ENCODE results near the gene ADGRD1.

ADGRD1 gene

GRCh38 chr12:131164096-131164872, 210.6 kb downstream of the ADGRD1 start:
- H3K9ac ChIP-seq (ENCODE audit: low read length) = no peak overlapping the region
- no peaks in the 10 kb centered on the region for H3K4me1 ChIP-seq (ENCODE audit: control insufficient read depth, low read depth, low read length)
- H3K36me3 ChIP-seq (ENCODE audit: control insufficient read depth, low read depth, low read length) = no peaks in the 10 kb centered on the region
- no peaks in the 10 kb centered on the region for H3K9me3 ChIP-seq (ENCODE audit: control insufficient read depth, low read depth, low read length)
- H3K27me3 ChIP-seq (ENCODE audit: control insufficient read depth, insufficient read depth, low read length) = no peaks in the 10 kb centered on the region
- H3K27ac ChIP-seq (ENCODE audit: low read length) = no peak overlapping the region
- no peak overlapping the region for H3K4me3 ChIP-seq (ENCODE audit: low read length)

GRCh38 chr12:131166717-131167116, 213.0 kb downstream of the ADGRD1 start:
- no peaks in the 10 kb centered on the region for H3K9me3 ChIP-seq (ENCODE audit: control insufficient read depth, low read depth, low read length)
- no peaks in the 10 kb centered on the region for H3K27me3 ChIP-seq (ENCODE audit: control insufficient read depth, insufficient read depth, low read length)
- H3K9ac ChIP-seq (ENCODE audit: low read length) = no peak overlapping the region
- no peak overlapping the region for H3K4me3 ChIP-seq (ENCODE audit: low read length)
- no peak overlapping the region for H3K27ac ChIP-seq (ENCODE audit: low read length)
- H3K4me1 ChIP-seq (ENCODE audit: control insufficient read depth, low read depth, low read length) = no peaks in the 10 kb centered on the region
- no peaks in the 10 kb centered on the region for H3K36me3 ChIP-seq (ENCODE audit: control insufficient read depth, low read depth, low read length)

- no peaks in the 10 kb centered on the region for H3K9me3 ChIP-seq (ENCODE audit: control insufficient read depth, low read depth, low read length)
- no peaks in the 10 kb centered on the region for H3K4me1 ChIP-seq (ENCODE audit: control insufficient read depth, low read depth, low read length)
- H3K36me3 ChIP-seq (ENCODE audit: control insufficient read depth, low read depth, low read length) = no peaks in the 10 kb centered on the region
- H3K27me3 ChIP-seq (ENCODE audit: control insufficient read depth, insufficient read depth, low read length) = no peaks in the 10 kb centered on the region
- H3K27ac ChIP-seq (ENCODE audit: low read length) = no peak overlapping the region
- no peak overlapping the region for H3K9ac ChIP-seq (ENCODE audit: low read length)
- H3K4me3 ChIP-seq (ENCODE audit: low read length) = no peak overlapping the region
Observed at GRCh38 chr12:131167334-131167733, 213.6 kb downstream of the ADGRD1 start.

GRCh38 chr12:131171029-131171428, 217.3 kb downstream of the ADGRD1 start:
- no peak overlapping the region for H3K4me3 ChIP-seq (ENCODE audit: low read length)
- no peak overlapping the region for H3K27ac ChIP-seq (ENCODE audit: low read length)
- H3K36me3 ChIP-seq (ENCODE audit: control insufficient read depth, low read depth, low read length) = no peaks in the 10 kb centered on the region
- H3K9ac ChIP-seq (ENCODE audit: low read length) = no peak overlapping the region
- peaks cover 5% of the 10 kb centered on the region for H3K9me3 ChIP-seq (ENCODE audit: control insufficient read depth, low read depth, low read length)
- H3K27me3 ChIP-seq (ENCODE audit: control insufficient read depth, insufficient read depth, low read length) = no peaks in the 10 kb centered on the region
- no peaks in the 10 kb centered on the region for H3K4me1 ChIP-seq (ENCODE audit: control insufficient read depth, low read depth, low read length)

GRCh38 chr12:131174901-131175300, 221.2 kb downstream of the ADGRD1 start:
- H3K4me1 ChIP-seq (ENCODE audit: control insufficient read depth, low read depth, low read length) = no peaks in the 10 kb centered on the region
- no peak overlapping the region for H3K9ac ChIP-seq (ENCODE audit: low read length)
- peaks cover 5% of the 10 kb centered on the region for H3K9me3 ChIP-seq (ENCODE audit: control insufficient read depth, low read depth, low read length)
- no peaks in the 10 kb centered on the region for H3K27me3 ChIP-seq (ENCODE audit: control insufficient read depth, insufficient read depth, low read length)
- H3K36me3 ChIP-seq (ENCODE audit: control insufficient read depth, low read depth, low read length) = no peaks in the 10 kb centered on the region
- no peak overlapping the region for H3K27ac ChIP-seq (ENCODE audit: low read length)
- H3K4me3 ChIP-seq (ENCODE audit: low read length) = no peak overlapping the region

- no peaks in the 10 kb centered on the region for H3K4me1 ChIP-seq (ENCODE audit: control insufficient read depth, low read depth, low read length)
- no peak overlapping the region for H3K4me3 ChIP-seq (ENCODE audit: low read length)
- H3K27me3 ChIP-seq (ENCODE audit: control insufficient read depth, insufficient read depth, low read length) = no peaks in the 10 kb centered on the region
- no peaks in the 10 kb centered on the region for H3K36me3 ChIP-seq (ENCODE audit: control insufficient read depth, low read depth, low read length)
- H3K27ac ChIP-seq (ENCODE audit: low read length) = no peak overlapping the region
- H3K9me3 ChIP-seq (ENCODE audit: control insufficient read depth, low read depth, low read length) = peaks cover 5% of the 10 kb centered on the region
- no peak overlapping the region for H3K9ac ChIP-seq (ENCODE audit: low read length)
Observed at GRCh38 chr12:131176266-131176665, 222.6 kb downstream of the ADGRD1 start.

- H3K27ac ChIP-seq (ENCODE audit: low read length) = no peak overlapping the region
- H3K9ac ChIP-seq (ENCODE audit: low read length) = no peak overlapping the region
- no peaks in the 10 kb centered on the region for H3K36me3 ChIP-seq (ENCODE audit: control insufficient read depth, low read depth, low read length)
- no peak overlapping the region for H3K4me3 ChIP-seq (ENCODE audit: low read length)
- no peaks in the 10 kb centered on the region for H3K27me3 ChIP-seq (ENCODE audit: control insufficient read depth, insufficient read depth, low read length)
- H3K4me1 ChIP-seq (ENCODE audit: control insufficient read depth, low read depth, low read length) = no peaks in the 10 kb centered on the region
- H3K9me3 ChIP-seq (ENCODE audit: control insufficient read depth, low read depth, low read length) = peaks cover 5% of the 10 kb centered on the region
Observed at GRCh38 chr12:131176926-131177325, 223.2 kb downstream of the ADGRD1 start.

- H3K27me3 ChIP-seq (ENCODE audit: control insufficient read depth, insufficient read depth, low read length) = no peaks in the 10 kb centered on the region
- no peaks in the 10 kb centered on the region for H3K4me1 ChIP-seq (ENCODE audit: control insufficient read depth, low read depth, low read length)
- peaks cover 5% of the 10 kb centered on the region for H3K9me3 ChIP-seq (ENCODE audit: control insufficient read depth, low read depth, low read length)
- H3K27ac ChIP-seq (ENCODE audit: low read length) = no peak overlapping the region
- no peak overlapping the region for H3K9ac ChIP-seq (ENCODE audit: low read length)
- no peaks in the 10 kb centered on the region for H3K36me3 ChIP-seq (ENCODE audit: control insufficient read depth, low read depth, low read length)
- no peak overlapping the region for H3K4me3 ChIP-seq (ENCODE audit: low read length)
Observed at GRCh38 chr12:131177599-131177998, 223.9 kb downstream of the ADGRD1 start.

GRCh38 chr12:131187602-131188001, 233.9 kb downstream of the ADGRD1 start:
- no peaks in the 10 kb centered on the region for H3K36me3 ChIP-seq (ENCODE audit: control insufficient read depth, low read depth, low read length)
- no peak overlapping the region for H3K9ac ChIP-seq (ENCODE audit: low read length)
- H3K9me3 ChIP-seq (ENCODE audit: control insufficient read depth, low read depth, low read length) = no peaks in the 10 kb centered on the region
- H3K4me3 ChIP-seq (ENCODE audit: low read length) = no peak overlapping the region
- H3K27ac ChIP-seq (ENCODE audit: low read length) = no peak overlapping the region
- H3K27me3 ChIP-seq (ENCODE audit: control insufficient read depth, insufficient read depth, low read length) = no peaks in the 10 kb centered on the region
- H3K4me1 ChIP-seq (ENCODE audit: control insufficient read depth, low read depth, low read length) = no peaks in the 10 kb centered on the region

GRCh38 chr12:131188131-131189050, 234.7 kb downstream of the ADGRD1 start:
- Histone ChIP-seq H3K9me3 (ENCODE audit: control insufficient read depth, low read depth, low read length) (no peaks in the 10 kb centered on the region), H3K9ac (ENCODE audit: low read length) (no peak overlapping the region), H3K4me3 (ENCODE audit: low read length) (no peak overlapping the region), H3K4me1 (ENCODE audit: control insufficient read depth, low read depth, low read length) (no peaks in the 10 kb centered on the region), H3K27me3 (ENCODE audit: control insufficient read depth, insufficient read depth, low read length) (no peaks in the 10 kb centered on the region), H3K36me3 (ENCODE audit: control insufficient read depth, low read depth, low read length) (no peaks in the 10 kb centered on the region), H3K27ac (ENCODE audit: low read length) (no peak overlapping the region)

- Histone ChIP-seq H3K27me3 (ENCODE audit: control insufficient read depth, insufficient read depth, low read length) (no peaks in the 10 kb centered on the region), H3K4me1 (ENCODE audit: control insufficient read depth, low read depth, low read length) (no peaks in the 10 kb centered on the region), H3K9me3 (ENCODE audit: control insufficient read depth, low read depth, low read length) (no peaks in the 10 kb centered on the region), H3K27ac (ENCODE audit: low read length) (no peak overlapping the region), H3K36me3 (ENCODE audit: control insufficient read depth, low read depth, low read length) (no peaks in the 10 kb centered on the region), H3K9ac (ENCODE audit: low read length) (no peak overlapping the region), H3K4me3 (ENCODE audit: low read length) (no peak overlapping the region)
Observed at GRCh38 chr12:131189781-131190180, 236.1 kb downstream of the ADGRD1 start.
